ENCODE measurements around the gene CADPS.

GRCh38 chr3:62482961-62483360, 392.3 kb downstream of the CADPS start:
- no peak for TF ChIP-seq CTCF (conservative IDR thresholded peaks at IDR 0.05; ENCODE audit: low read depth, low read length)
- no peak for TF ChIP-seq EZH2 (IDR thresholded peaks at IDR 0.05; ENCODE audit: low read length, unreplicated experiment)
- no peak for TF ChIP-seq EZH2phosphoT487 (IDR thresholded peaks at IDR 0.05; ENCODE audit: borderline replicate concordance, low read length)
